ENCODE measurements around the gene OPALIN. TPM values are rescaled to one million over a fixed set of nuclear protein-coding genes. Genes with fewer than 3 reads are reported as not detected.

Gene OPALIN
- total RNA-seq, 3 donors from 2014 or later (not counting 1 experiment from before 2014, with no cell fraction given): not detected

- H3K27ac ChIP-seq (ENCODE audit: low read length): no peak overlapping the region
Measured at GRCh38 chr10:96298362-96298761, 60.4 kb downstream of the OPALIN start.

GRCh38 chr10:96297486-96297885 is 61.3 kb downstream of the OPALIN start:
- H3K27me3 Mint-ChIP-seq (ENCODE audit: low read depth in 2 of 2): peaks cover 7 to 23% of the 10 kb centered on the region in 2 donors
- ATAC-seq: no peak
- intact Hi-C loops (cut with micrococcal nuclease): no loop called here
- DNase-seq: no peak
- Histone ChIP-seq H3K9me3 (ENCODE audit: control insufficient read depth, insufficient read depth, low read length) (no peaks in the 10 kb centered on the region), H3K36me3 (ENCODE audit: control insufficient read depth, insufficient read depth, low read length) (no peaks in the 10 kb centered on the region), H3K27ac (ENCODE audit: low read length) (no peak overlapping the region), H3K27me3 (ENCODE audit: control insufficient read depth, insufficient read depth, low read length) (no peaks in the 10 kb centered on the region), H3K4me3 (ENCODE audit: low read length) (no peak overlapping the region), H3K4me1 (ENCODE audit: control insufficient read depth, insufficient read depth, low read length) (peaks cover 7% of the 10 kb centered on the region)
- no peaks in the 10 kb centered on the region for H3K9me3 Mint-ChIP-seq
- H3K4me3 Mint-ChIP-seq: no peak overlapping the region
- peaks cover 16 to 23% of the 10 kb centered on the region in 2 donors for H3K4me1 Mint-ChIP-seq
- 93% methylated on average over 1 of the region's 2 CpGs for WGBS (ENCODE audit: insufficient coverage)
- no peak for TF ChIP-seq CTCF (IDR thresholded peaks at IDR 0.05)
- no peak overlapping the region for H3K27ac Mint-ChIP-seq
- H3K36me3 Mint-ChIP-seq: no peaks in the 10 kb centered on the region

More at GRCh38 chr10:96298362-96298761, 60.4 kb downstream of the OPALIN start:
- Histone ChIP-seq H3K9me3 (ENCODE audit: control insufficient read depth, insufficient read depth, low read length) (no peaks in the 10 kb centered on the region), H3K27me3 (ENCODE audit: control insufficient read depth, insufficient read depth, low read length) (no peaks in the 10 kb centered on the region), H3K36me3 (ENCODE audit: control insufficient read depth, insufficient read depth, low read length) (no peaks in the 10 kb centered on the region), H3K4me3 (ENCODE audit: low read length) (no peak overlapping the region), H3K4me1 (ENCODE audit: control insufficient read depth, insufficient read depth, low read length) (peaks cover 7% of the 10 kb centered on the region)
- ATAC-seq (no peak), DNase-seq (no peak)
- no peaks in the 10 kb centered on the region for H3K9me3 Mint-ChIP-seq
- no peak overlapping the region for H3K4me3 Mint-ChIP-seq
- intact Hi-C loops (cut with micrococcal nuclease): no loop called here
- 88% methylated on average over 3 of the region's 3 CpGs for WGBS (ENCODE audit: insufficient coverage)
- TF ChIP-seq CTCF (IDR thresholded peaks at IDR 0.05): no peak
- peaks cover 7 to 19% of the 10 kb centered on the region in 2 donors for H3K27me3 Mint-ChIP-seq (ENCODE audit: low read depth in 2 of 2)
- no peaks in the 10 kb centered on the region for H3K36me3 Mint-ChIP-seq
- H3K27ac Mint-ChIP-seq: no peak overlapping the region
- H3K4me1 Mint-ChIP-seq: peaks cover 16 to 23% of the 10 kb centered on the region in 2 donors

GRCh38 chr10:96295475-96295874 is 63.3 kb downstream of the OPALIN start:
- DNase-seq (no peak), ATAC-seq (no peak)
- Mint-ChIP-seq H3K27me3 (ENCODE audit: low read depth in 2 of 2) (peaks cover 12 to 21% of the 10 kb centered on the region in 2 donors), H3K9me3 (no peaks in the 10 kb centered on the region), H3K27ac (no peak overlapping the region), H3K4me1 (peaks cover 8 to 12% of the 10 kb centered on the region in 2 donors), H3K36me3 (no peaks in the 10 kb centered on the region), H3K4me3 (no peak overlapping the region)
- intact Hi-C loops (cut with micrococcal nuclease): no loop called here
- peaks cover 5% of the 10 kb centered on the region for H3K4me1 ChIP-seq (ENCODE audit: control insufficient read depth, insufficient read depth, low read length)
- no peak overlapping the region for H3K4me3 ChIP-seq (ENCODE audit: low read length)
- no peaks in the 10 kb centered on the region for H3K9me3 ChIP-seq (ENCODE audit: control insufficient read depth, insufficient read depth, low read length)
- WGBS (ENCODE audit: insufficient coverage): 16% methylated on average over 4 of the region's 4 CpGs
- no peak overlapping the region for H3K27ac ChIP-seq (ENCODE audit: low read length)
- H3K27me3 ChIP-seq (ENCODE audit: control insufficient read depth, insufficient read depth, low read length): no peaks in the 10 kb centered on the region
- H3K36me3 ChIP-seq (ENCODE audit: control insufficient read depth, insufficient read depth, low read length): no peaks in the 10 kb centered on the region
- no peak for TF ChIP-seq CTCF (IDR thresholded peaks at IDR 0.05)

Other genes with a start within 250 kb of the OPALIN start
- gene ZNF518A, start 228.7 kb downstream of the OPALIN start, total RNA-seq: 10 to 100 TPM; 17.6 to 34.7 (median 21.8) TPM
- gene BLNK, start 87.4 kb downstream of the OPALIN start, total RNA-seq: 1 to 10 TPM in 2 of 3 donors, under 1 TPM in 1; 0.66 to 4.0 (median 1.5) TPM
- gene DNTT, start 54.6 kb downstream of the OPALIN start, total RNA-seq: not detected
- not detected for gene TLL2, start 154.9 kb upstream of the OPALIN start, total RNA-seq
- 100 to 1,000 TPM; 113 to 119 (median 117) TPM for gene TM9SF3, start 228.0 kb upstream of the OPALIN start, total RNA-seq

Measured in natural killer cell (primary cell).